HEK293 (cell line): Measurements from ENCODE around the gene CATSPERZ.
A peak's percentile ranks its signal among the peaks of the same experiment; 100 is the strongest.
"Not testable (repeated sequence)": the region's sequence is repeated elsewhere in the genome, so short reads cannot be mapped to it uniquely, and the experiment has no call there.

Source experiments
- CTCF ChIA-PET: fragments of 350-600 bp; formaldehyde crosslinking; extraction: SDS; loops from one replicate; lab custom pipeline; 2021; ENCODE audit warnings: antibody characterized with exemption; lab: Yijun Ruan, JAX
- POLR2A ChIA-PET: fragments of 300-600 bp; formaldehyde crosslinking; extraction: SDS; loops from one replicate; lab custom pipeline; 2020; ENCODE audit warnings: antibody characterized with exemption, inconsistent platforms; lab: Yijun Ruan, JAX
- H3K27ac ChIP-seq: fragments of 200-500 bp; sonication (Bioruptor generic); 2 replicates; pipeline ENCODE4 v1.5.1; 2014; ENCODE audit warnings: low read depth, low read length, control low read depth, inconsistent platforms; ENCODE audit errors: extremely low read depth
- H3K36me3 ChIP-seq, 2 experiments: fragments of 200-500 bp in 1 of 2; sonication (Bioruptor generic) in 1 of 2; 1 replicate in 1 of 2; 2 replicates in 1 of 2; pipeline ENCODE4 v1.5.1; 2014 to 2017; ENCODE audit warnings: inconsistent platforms in 2 of 2, low read length in 2 of 2; ENCODE audit not compliant: control insufficient read depth in 2 of 2, insufficient read depth in 1 of 2
- H3K4me1 ChIP-seq: fragments of 200-500 bp; sonication (Bioruptor generic); 2 replicates; pipeline ENCODE4 v1.5.1; 2014; ENCODE audit warnings: mild to moderate bottlenecking, low read length, inconsistent platforms; ENCODE audit not compliant: control insufficient read depth, insufficient read depth
- H3K4me3 ChIP-seq: 2 replicates; pipeline ENCODE4 v1.5.1; 2011; ENCODE audit warnings: low read depth, mild to moderate bottlenecking, control low read depth, low read length, moderate library complexity
- H3K9me3 ChIP-seq: fragments of 200-500 bp; sonication (Bioruptor generic); 2 replicates; pipeline ENCODE4 v1.5.1; 2014; ENCODE audit warnings: low read depth, low read length, inconsistent platforms; ENCODE audit not compliant: control insufficient read depth, insufficient read depth
- GLIS1 ChIP-seq: fragments of 450-650 bp; formaldehyde crosslinking; IDR thresholded peaks from 2 replicates; pipeline ENCODE4 v1.5.1; 2016; ENCODE audit warnings: missing biosample characterization, missing genetic modification characterization
- GLIS2 ChIP-seq: fragments of 450-650 bp; formaldehyde crosslinking; IDR thresholded peaks from 2 replicates; pipeline ENCODE4 v1.5.1; 2016; ENCODE audit warnings: missing biosample characterization, missing genetic modification characterization
- KLF1 ChIP-seq: fragments of 450-650 bp; formaldehyde crosslinking; IDR thresholded peaks from 2 replicates; pipeline ENCODE4 v1.5.1; 2016; ENCODE audit warnings: missing biosample characterization, missing genetic modification characterization
- KLF8 ChIP-seq: fragments of 450-650 bp; formaldehyde crosslinking; IDR thresholded peaks from 2 replicates; pipeline ENCODE4 v1.5.1; 2016; ENCODE audit warnings: missing biosample characterization, missing genetic modification characterization
- KLF9 ChIP-seq: fragments of 450-650 bp; formaldehyde crosslinking; IDR thresholded peaks from 2 replicates; pipeline ENCODE4 v1.5.1; 2016; ENCODE audit warnings: missing biosample characterization, missing genetic modification characterization, low read depth
- MYNN ChIP-seq: fragments of 450-650 bp; formaldehyde crosslinking; IDR thresholded peaks from 2 replicates; pipeline ENCODE4 v1.5.1; 2016; ENCODE audit warnings: missing biosample characterization, missing genetic modification characterization, borderline replicate concordance
- SCRT2 ChIP-seq: fragments of 450-650 bp; formaldehyde crosslinking; IDR thresholded peaks from 2 replicates; pipeline ENCODE4 v1.5.1; 2016; ENCODE audit warnings: missing biosample characterization, missing genetic modification characterization
- WT1 ChIP-seq: fragments of 450-650 bp; formaldehyde crosslinking; IDR thresholded peaks from 2 replicates; pipeline ENCODE4 v1.5.1; 2016; ENCODE audit warnings: missing biosample characterization, missing genetic modification characterization
- ZBTB20 ChIP-seq: fragments of 450-650 bp; formaldehyde crosslinking; IDR thresholded peaks from 2 replicates; pipeline ENCODE4 v1.5.1; 2016; ENCODE audit warnings: missing biosample characterization, missing genetic modification characterization
- ZBTB7A ChIP-seq: fragments of 450-650 bp; formaldehyde crosslinking; IDR thresholded peaks from 2 replicates; pipeline ENCODE4 v1.5.1; 2016; ENCODE audit warnings: low read depth, missing biosample characterization, missing genetic modification characterization
- ZBTB8A ChIP-seq: fragments of 450-650 bp; formaldehyde crosslinking; IDR thresholded peaks from 2 replicates; pipeline ENCODE4 v1.5.1; 2016; ENCODE audit warnings: missing biosample characterization, missing genetic modification characterization
- ZNF10 ChIP-seq: fragments of 450-650 bp; formaldehyde crosslinking; IDR thresholded peaks from 2 replicates; pipeline ENCODE4 v1.5.1; 2017; ENCODE audit warnings: missing biosample characterization, missing genetic modification characterization
- ZNF169 ChIP-seq: fragments of 450-650 bp; formaldehyde crosslinking; IDR thresholded peaks from 2 replicates; pipeline ENCODE4 v1.5.1; 2016; ENCODE audit warnings: missing biosample characterization, missing genetic modification characterization
- ZNF202 ChIP-seq: fragments of 450-650 bp; formaldehyde crosslinking; IDR thresholded peaks from 2 replicates; pipeline ENCODE4 v1.5.1; 2016; ENCODE audit warnings: missing biosample characterization, missing genetic modification characterization, borderline replicate concordance
- ZNF394 ChIP-seq: fragments of 450-650 bp; formaldehyde crosslinking; IDR thresholded peaks from 2 replicates; pipeline ENCODE4 v1.5.1; 2016; ENCODE audit warnings: missing biosample characterization, missing genetic modification characterization, mild to moderate bottlenecking, moderate library complexity, borderline replicate concordance
- ZNF600 ChIP-seq: fragments of 450-650 bp; formaldehyde crosslinking; IDR thresholded peaks from 2 replicates; pipeline ENCODE4 v1.5.1; 2016; ENCODE audit warnings: missing biosample characterization, missing genetic modification characterization
- ZNF610 ChIP-seq: fragments of 450-650 bp; formaldehyde crosslinking; IDR thresholded peaks from 2 replicates; pipeline ENCODE4 v1.5.1; 2016; ENCODE audit warnings: missing biosample characterization, missing genetic modification characterization, borderline replicate concordance
- ZNF654 ChIP-seq: fragments of 450-650 bp; formaldehyde crosslinking; IDR thresholded peaks from 2 replicates; pipeline ENCODE4 v1.5.1; 2016; ENCODE audit warnings: low read depth, missing biosample characterization, missing genetic modification characterization
- ZNF677 ChIP-seq: fragments of 450-650 bp; IDR thresholded peaks from 2 replicates; pipeline ENCODE4 v1.5.0; 2018; ENCODE audit warnings: missing biosample characterization, mild to moderate bottlenecking, missing genetic modification characterization, moderate library complexity
- ZSCAN30 ChIP-seq: fragments of 450-650 bp; IDR thresholded peaks from 2 replicates; pipeline ENCODE4 v1.5.1; 2018; ENCODE audit warnings: missing biosample characterization, mild to moderate bottlenecking, missing genetic modification characterization, moderate library complexity
- TF ChIP-seq, protein P1 (sequence below): fragments of 450-650 bp; formaldehyde crosslinking; IDR thresholded peaks from 2 replicates; pipeline ENCODE4 v1.5.1; 2017; ENCODE audit warnings: missing biosample characterization, mild to moderate bottlenecking, missing genetic modification characterization, moderate library complexity
- TF ChIP-seq, protein P2 (sequence below): fragments of 450-650 bp; formaldehyde crosslinking; IDR thresholded peaks from 2 replicates; pipeline ENCODE4 v1.5.1; 2016; ENCODE audit warnings: missing biosample characterization, missing genetic modification characterization

Gene CATSPERZ

DNA sequence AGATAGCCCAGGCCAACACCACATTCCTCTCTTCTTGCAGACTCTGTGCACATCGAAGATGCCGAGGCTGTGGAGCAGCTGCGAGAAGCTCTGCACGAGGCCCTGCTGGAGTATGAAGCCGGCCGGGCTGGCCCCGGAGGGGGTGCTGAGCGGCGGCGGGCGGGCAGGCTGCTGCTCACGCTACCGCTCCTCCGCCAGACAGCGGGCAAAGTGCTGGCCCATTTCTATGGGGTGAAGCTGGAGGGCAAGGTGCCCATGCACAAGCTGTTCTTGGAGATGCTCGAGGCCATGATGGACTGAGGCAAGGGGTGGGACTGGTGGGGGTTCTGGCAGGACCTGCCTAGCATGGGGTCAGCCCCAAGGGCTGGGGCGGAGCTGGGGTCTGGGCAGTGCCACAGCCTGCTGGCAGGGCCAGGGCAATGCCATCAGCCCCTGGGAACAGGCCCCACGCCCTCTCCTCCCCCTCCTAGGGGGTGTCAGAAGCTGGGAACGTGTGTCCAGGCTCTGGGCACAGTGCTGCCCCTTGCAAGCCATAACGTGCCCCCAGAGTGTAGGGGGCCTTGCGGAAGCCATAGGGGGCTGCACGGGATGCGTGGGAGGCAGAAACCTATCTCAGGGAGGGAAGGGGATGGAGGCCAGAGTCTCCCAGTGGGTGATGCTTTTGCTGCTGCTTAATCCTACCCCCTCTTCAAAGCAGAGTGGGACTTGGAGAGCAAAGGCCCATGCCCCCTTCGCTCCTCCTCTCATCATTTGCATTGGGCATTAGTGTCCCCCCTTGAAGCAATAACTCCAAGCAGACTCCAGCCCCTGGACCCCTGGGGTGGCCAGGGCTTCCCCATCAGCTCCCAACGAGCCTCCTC, 15.7 kb downstream of the CATSPERZ start:
- ChIA-PET CTCF (interaction anchor here (0.9 to 5.0 kb wide), 6 partner anchors 12 to 44 kb away, joined by 3 to 85 read pairs (median 14); partner anchors contain the start of gene CCDC88B), POLR2A (interaction anchor here (0.6 to 2.9 kb wide), 5 partner anchors 10 to 45 kb away, joined by 4 to 43 read pairs (median 28); partner anchors contain the start of gene ESRRA)
- TF ChIP-seq GLIS2, result peak; percentile 59
- TF ChIP-seq GLIS1, result peak; percentile 80
- TF ChIP-seq ZNF394 (tag by site-specific recombination), result peak; percentile 61; the same call in 1 of the 2 replicates
- H3K36me3 ChIP-seq, result peaks cover 0 to 44% of the 10 kb centered on the region in 2 experiments; a peak in 1 of 3 replicates
- H3K4me3 ChIP-seq, result peak overlapping the region; percentile 90
- not testable (repeated sequence) for H3K4me1 ChIP-seq, H3K27ac ChIP-seq, H3K9me3 ChIP-seq

DNA sequence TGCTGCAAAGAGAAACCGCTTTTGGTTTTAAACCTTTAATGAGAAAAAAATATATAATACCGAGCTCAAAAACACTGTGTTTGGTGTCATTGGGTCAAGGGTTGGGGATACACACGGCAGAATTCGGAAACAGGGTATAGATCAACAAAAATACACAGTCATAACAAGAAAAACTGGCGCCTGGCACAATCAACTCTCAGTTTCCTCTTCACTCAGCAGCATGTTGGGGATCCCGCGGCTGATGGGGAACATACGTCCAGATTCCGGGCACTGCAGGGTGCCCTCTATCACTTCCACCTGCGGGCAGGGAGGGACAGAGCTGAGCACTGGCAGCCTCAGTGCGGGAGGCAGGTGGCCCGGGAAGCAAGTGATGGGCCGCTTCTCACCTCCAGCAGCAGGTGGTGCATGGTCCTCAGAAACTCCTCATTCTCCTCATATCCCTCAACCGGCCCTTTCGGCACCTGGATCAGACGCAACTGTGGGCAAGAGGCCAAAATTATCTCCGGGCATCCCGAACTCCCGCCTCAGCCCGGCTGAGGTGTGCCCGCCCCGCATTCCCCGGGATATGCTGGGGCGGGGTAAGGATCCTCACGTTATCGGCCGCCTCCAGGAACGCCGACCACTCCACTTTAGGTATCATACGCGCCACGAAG, 16.6 kb downstream of the CATSPERZ start:
- H3K27ac ChIP-seq, result peak overlapping the region; percentile 88
- H3K9me3 ChIP-seq, result no peaks in the 10 kb centered on the region
- peak overlapping the region; percentile 90 for H3K4me3 ChIP-seq
- ChIA-PET CTCF (interaction anchor here (0.6 to 5.0 kb wide), 15 partner anchors 12 to 336 kb away, joined by 3 to 85 read pairs (median 6); partner anchors contain the start of gene CCDC88B), POLR2A (interaction anchor here (0.6 to 4.0 kb wide), 23 partner anchors 9 to 135 kb away, joined by 3 to 43 read pairs (median 7); partner anchors contain the start of genes BAD, ESRRA, FKBP2 and RPS6KA4)
- H3K36me3 ChIP-seq, result peaks cover 0 to 53% of the 10 kb centered on the region in 2 experiments; a peak in 1 of 3 replicates
- peak; percentile 65 for TF ChIP-seq ZNF10 (tag by site-specific recombination)
- TF ChIP-seq ZNF654 (tag by site-specific recombination), result peak; percentile 20; the same call in 1 of the 2 replicates
- no peak for TF ChIP-seq ZNF169 (tag by site-specific recombination)
- 0 out of 2 replicates have a peak, but pooled peaks have one; percentile 67 for TF ChIP-seq KLF8
- TF ChIP-seq, protein P1, sequence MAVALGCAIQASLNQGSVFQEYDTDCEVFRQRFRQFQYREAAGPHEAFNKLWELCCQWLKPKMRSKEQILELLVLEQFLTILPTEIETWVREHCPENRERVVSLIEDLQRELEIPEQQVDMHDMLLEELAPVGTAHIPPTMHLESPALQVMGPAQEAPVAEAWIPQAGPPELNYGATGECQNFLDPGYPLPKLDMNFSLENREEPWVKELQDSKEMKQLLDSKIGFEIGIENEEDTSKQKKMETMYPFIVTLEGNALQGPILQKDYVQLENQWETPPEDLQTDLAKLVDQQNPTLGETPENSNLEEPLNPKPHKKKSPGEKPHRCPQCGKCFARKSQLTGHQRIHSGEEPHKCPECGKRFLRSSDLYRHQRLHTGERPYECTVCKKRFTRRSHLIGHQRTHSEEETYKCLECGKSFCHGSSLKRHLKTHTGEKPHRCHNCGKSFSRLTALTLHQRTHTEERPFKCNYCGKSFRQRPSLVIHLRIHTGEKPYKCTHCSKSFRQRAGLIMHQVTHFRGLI (tag by site-specific recombination), result no peak
- TF ChIP-seq SCRT2, result peak; percentile 64
- TF ChIP-seq, protein P2, sequence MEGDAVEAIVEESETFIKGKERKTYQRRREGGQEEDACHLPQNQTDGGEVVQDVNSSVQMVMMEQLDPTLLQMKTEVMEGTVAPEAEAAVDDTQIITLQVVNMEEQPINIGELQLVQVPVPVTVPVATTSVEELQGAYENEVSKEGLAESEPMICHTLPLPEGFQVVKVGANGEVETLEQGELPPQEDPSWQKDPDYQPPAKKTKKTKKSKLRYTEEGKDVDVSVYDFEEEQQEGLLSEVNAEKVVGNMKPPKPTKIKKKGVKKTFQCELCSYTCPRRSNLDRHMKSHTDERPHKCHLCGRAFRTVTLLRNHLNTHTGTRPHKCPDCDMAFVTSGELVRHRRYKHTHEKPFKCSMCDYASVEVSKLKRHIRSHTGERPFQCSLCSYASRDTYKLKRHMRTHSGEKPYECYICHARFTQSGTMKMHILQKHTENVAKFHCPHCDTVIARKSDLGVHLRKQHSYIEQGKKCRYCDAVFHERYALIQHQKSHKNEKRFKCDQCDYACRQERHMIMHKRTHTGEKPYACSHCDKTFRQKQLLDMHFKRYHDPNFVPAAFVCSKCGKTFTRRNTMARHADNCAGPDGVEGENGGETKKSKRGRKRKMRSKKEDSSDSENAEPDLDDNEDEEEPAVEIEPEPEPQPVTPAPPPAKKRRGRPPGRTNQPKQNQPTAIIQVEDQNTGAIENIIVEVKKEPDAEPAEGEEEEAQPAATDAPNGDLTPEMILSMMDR (tag by site-specific recombination), result 0 out of 2 replicates have a peak, but pooled peaks have one; percentile 41
- TF ChIP-seq KLF9 (tag by site-specific recombination), result no peak
- TF ChIP-seq ZBTB7A (tag by site-specific recombination), result no peak
- TF ChIP-seq ZNF202 (tag by site-specific recombination), result no peak
- TF ChIP-seq ZNF677 (tag by site-specific recombination), result no peak
- TF ChIP-seq ZSCAN30, result no peak
- 0 out of 2 replicates have a peak, but pooled peaks have one; percentile 46 for TF ChIP-seq ZNF600 (tag by site-specific recombination)
- peak; percentile 15; the same call in 1 of the 2 replicates for TF ChIP-seq KLF1 (tag by site-specific recombination)
- peak; percentile 89 for TF ChIP-seq ZBTB20 (tag by site-specific recombination)
- TF ChIP-seq ZBTB8A (tag by site-specific recombination), result peak; percentile 68
- no peak for TF ChIP-seq GLIS1
- no peak for TF ChIP-seq MYNN (tag by site-specific recombination)
- peak; percentile 79; the same call in 1 of the 2 replicates for TF ChIP-seq ZNF610
- TF ChIP-seq WT1, result no peak; the same call in 1 of the 2 replicates
- H3K4me1 ChIP-seq, result no peaks in the 10 kb centered on the region
